Measurements from ENCODE around the gene KRTAP12-1. TPM values are rescaled to one million over a fixed set of nuclear protein-coding genes. Genes with fewer than 3 reads are reported as not detected.

KRTAP12-1 gene
- total and polyA plus RNA-seq, 2 of the 8 experiments (the other 6 are each of a cell fraction or from before 2014, with no cell fraction given), result 0.50 to 0.73 TPM

DNA sequence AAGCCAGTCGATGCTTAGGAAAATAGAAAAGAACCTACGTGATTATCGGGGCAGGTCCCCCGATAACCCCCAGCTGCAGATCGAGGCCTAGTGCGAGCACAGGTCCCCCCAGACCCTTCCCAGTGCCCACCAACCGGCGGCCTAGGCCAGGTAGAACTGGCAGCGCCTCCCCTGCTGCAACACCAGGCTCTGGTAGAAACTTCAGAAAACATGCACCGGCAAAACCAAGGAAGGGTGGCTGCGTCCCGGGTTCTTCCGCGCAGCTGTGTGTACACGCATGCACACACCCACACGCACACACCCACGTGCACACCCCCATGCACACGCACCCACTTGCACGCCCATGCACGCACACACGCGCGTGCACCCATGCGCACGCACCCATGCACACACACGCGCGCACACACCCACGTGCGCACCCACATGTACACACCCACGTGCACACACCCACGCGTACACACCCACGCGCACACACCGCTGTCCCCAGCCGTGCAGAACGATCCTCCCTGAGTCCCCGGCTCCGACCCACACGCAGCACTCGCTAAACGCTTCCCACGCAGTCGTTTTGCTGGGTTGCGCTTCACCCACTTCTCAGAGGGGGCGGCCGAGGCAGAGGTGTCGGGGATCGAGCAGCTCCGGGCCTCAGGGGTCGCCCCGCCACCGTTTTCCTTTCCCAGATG, 24.2 kb upstream of the KRTAP12-1 start:
- ChIA-PET CTCF (ENCODE audit: partially characterized antibody) (interaction anchor here (1.0 kb wide), 1 partner anchor 87 kb away, joined by 3 read pairs; no protein-coding TSS in a partner anchor), POLR2A (ENCODE audit: partially characterized antibody) (interaction anchor here (0.9 to 1.2 kb wide), 4 partner anchors 8 to 196 kb away, joined by 3 read pairs; no protein-coding TSS in a partner anchor)
- Histone ChIP-seq H4K91ac (replicated peaks; ENCODE audit: insufficient read length, low read length) (peak overlapping the region; percentile 100), H3K9me3 (ENCODE audit: insufficient read depth in 2 of 2, low read depth in 1 of 2, low read length in 1 of 2) (no peaks in the 10 kb centered on the region), H2BK120ac (replicated peaks; ENCODE audit: low read depth, low read length) (peak overlapping the region; percentile 100), H3K36me3 (ENCODE audit: control insufficient read depth in 2 of 4, insufficient read depth in 4 of 4, low read length in 3 of 4) (no peaks in the 10 kb centered on the region), H3K27ac (ENCODE audit: low read depth, low read length) (peak overlapping the region; percentile 87), H3K4me3 (ENCODE audit: extremely low read depth in 1 of 4, insufficient read depth in 2 of 4, low read depth in 3 of 4, low read length in 4 of 4) (peak overlapping the region; percentile 34 to 58 (median 44)), H3K23me2 (ENCODE audit: low read depth, low read length) (peaks cover 37% of the 10 kb centered on the region), H2BK20ac (ENCODE audit: low read length) (peak overlapping the region; percentile 100), H2BK15ac (ENCODE audit: low read length) (peak overlapping the region; percentile 100), H2AFZ (ENCODE audit: low read length) (no peak overlapping the region), H4K8ac (ENCODE audit: extremely low read depth, insufficient read depth, low read length) (peak overlapping the region; percentile 96), H3K4me2 (ENCODE audit: insufficient read depth in 1 of 2, low read depth in 2 of 2, low read length in 2 of 2) (peak overlapping the region; percentile 91 to 93), H4K20me1 (replicated peaks in 1 of 2; ENCODE audit: control insufficient read depth in 1 of 2, insufficient read depth in 2 of 2, low read length in 2 of 2) (peaks cover 0 to 4% of the 10 kb centered on the region in 2 experiments), H3K56ac (replicated peaks; ENCODE audit: insufficient read length, low read depth, low read length) (peak overlapping the region; percentile 83), H3K14ac (ENCODE audit: insufficient read length) (peak overlapping the region; percentile 99), H3K4ac (replicated peaks; ENCODE audit: insufficient read length, low read depth, low read length) (peak overlapping the region; percentile 100), H3K4me1 (replicated peaks in 1 of 4; ENCODE audit: control insufficient read depth in 3 of 4, insufficient read depth in 4 of 4, low read length in 3 of 4) (peaks cover 3 to 69% (median 59%) of the 10 kb centered on the region in 4 experiments), H4K5ac (ENCODE audit: insufficient read length, low read depth, low read length) (peak overlapping the region; percentile 90), H3K27me3 (replicated peaks in 1 of 4; ENCODE audit: control insufficient read depth in 3 of 4, extremely low read depth in 1 of 4, insufficient read depth in 3 of 4, low read length in 3 of 4) (peaks cover 19 to 45% (median 41%) of the 10 kb centered on the region in 4 experiments), H3K9ac (replicated peaks in 1 of 4; ENCODE audit: extremely low read depth in 1 of 4, low read depth in 3 of 4, low read length in 3 of 4) (peak overlapping the region in 3 of 4 experiments; percentile 54 to 74 (median 68); a peak in 6 of 7 replicates), H2BK5ac (ENCODE audit: low read depth, low read length) (peak overlapping the region; percentile 100), H3K79me1 (ENCODE audit: low read depth, low read length) (peaks cover 3% of the 10 kb centered on the region; the same call in 1 of the 2 replicates), H3K79me2 (ENCODE audit: control insufficient read depth in 1 of 2, insufficient read depth in 2 of 2, low read length in 2 of 2) (no peaks in the 10 kb centered on the region), H3K23ac (ENCODE audit: insufficient read length) (peak overlapping the region; percentile 89), H2BK12ac (ENCODE audit: low read depth, low read length) (peak overlapping the region; percentile 100), H2AK5ac (ENCODE audit: low read depth, low read length) (peak overlapping the region; percentile 100), H3K18ac (ENCODE audit: extremely low read depth, low read length) (peak overlapping the region; percentile 99)
- 3% methylated on average over 49 of the region's 54 CpGs; no CpG with 5 or more reads in 1 of the 2 experiments for WGBS, 2 experiments (ENCODE audit: extremely low coverage in 1 of 2, insufficient coverage in 1 of 2, insufficient read length in 1 of 2, insufficient replicate concordance in 2 of 2, low coverage in 1 of 2, low lambda C conversion rate in 2 of 2, missing lambda C conversion rate in 1 of 2)
- FAIRE-seq (no peak), DNase-seq (ENCODE audit: low read depth in 1 of 2, low spot score in 2 of 2) (peak in 1 of 2 experiments; percentile 56)
- TF ChIP-seq FOSL1 (IDR thresholded peaks at IDR 0.05; ENCODE audit: insufficient read depth, low read depth, low read length) (no peak), BCL11A (IDR thresholded peaks at IDR 0.05; ENCODE audit: low read depth in 2 of 2, low read length in 2 of 2) (no peak), EGR1 (IDR thresholded peaks at IDR 0.05; ENCODE audit: borderline replicate concordance, low read depth, low read length) (no peak), POU5F1 (IDR thresholded peaks at IDR 0.05; ENCODE audit: low read depth, low read length) (no peak), CHD1 (IDR thresholded peaks at IDR 0.05; ENCODE audit: low read depth, low read length) (no peak), SIN3A (conservative IDR thresholded peaks at IDR 0.05 in 1 of 2, IDR thresholded peaks at IDR 0.05 in 1 of 2; ENCODE audit: low read depth in 1 of 2, low read length in 2 of 2) (no peak), RXRA (IDR thresholded peaks at IDR 0.05; ENCODE audit: insufficient read depth, low read depth, low read length) (no peak), ASH2L (IDR thresholded peaks at IDR 0.05; ENCODE audit: low read length) (no peak), SP4 (IDR thresholded peaks at IDR 0.05; ENCODE audit: low read length) (no peak), SUZ12 (IDR thresholded peaks at IDR 0.05; ENCODE audit: low read length) (peak; percentile 53; the same call in 1 of the 2 replicates)
- TF ChIP-seq, protein P1, sequence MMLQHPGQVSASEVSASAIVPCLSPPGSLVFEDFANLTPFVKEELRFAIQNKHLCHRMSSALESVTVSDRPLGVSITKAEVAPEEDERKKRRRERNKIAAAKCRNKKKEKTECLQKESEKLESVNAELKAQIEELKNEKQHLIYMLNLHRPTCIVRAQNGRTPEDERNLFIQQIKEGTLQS (IDR thresholded peaks at IDR 0.05; ENCODE audit: insufficient read depth, low read depth, low read length), result no peak

All from H1 (cell line).